HepG2 (cell line): ENCODE measurements around the gene SRPRA. TPM values are rescaled to one million over a fixed set of nuclear protein-coding genes. Genes with fewer than 3 reads are reported as not detected.

Source experiments
- ATF3 ChIP-seq: sonication (generic); formaldehyde crosslinking; IDR thresholded peaks from 2 replicates; pipeline ENCODE4 v1.4.0; 2020; ENCODE audit warnings: missing genetic modification reagents
- CCDC6 ChIP-seq: sonication (generic); formaldehyde crosslinking; IDR thresholded peaks from 2 replicates; pipeline ENCODE4 v1.8.1; 2022; ENCODE audit warnings: mild to moderate bottlenecking, missing genetic modification reagents, moderate library complexity
- LRRFIP1 ChIP-seq: sonication (generic); formaldehyde crosslinking; conservative IDR thresholded peaks from 2 replicates; pipeline ENCODE4 v1.4.0; 2020; ENCODE audit warnings: missing genetic modification reagents
- MED1 ChIP-seq: sonication (generic); formaldehyde crosslinking; IDR thresholded peaks from 2 replicates; pipeline ENCODE4 v1.4.0; 2020; ENCODE audit warnings: missing genetic modification reagents
- TBL1XR1 ChIP-seq: fragments of 150-350 bp; IDR thresholded peaks from 2 replicates; pipeline ENCODE4 v1.6.1; 2014; ENCODE audit warnings: borderline replicate concordance, low read length; ENCODE audit not compliant: partially characterized antibody
- THAP9 ChIP-seq: sonication (generic); formaldehyde crosslinking; IDR thresholded peaks from 2 replicates; pipeline ENCODE4; 2020; ENCODE audit warnings: missing genetic modification reagents, mild to moderate bottlenecking, borderline replicate concordance
- ZBTB49 ChIP-seq: sonication (generic); formaldehyde crosslinking; IDR thresholded peaks from 2 replicates; pipeline ENCODE4 v1.4.0; 2020; ENCODE audit warnings: missing genetic modification reagents, borderline replicate concordance
- ZNF17 ChIP-seq: sonication (generic); formaldehyde crosslinking; IDR thresholded peaks from 2 replicates; pipeline ENCODE4 v1.5.0; 2020; ENCODE audit warnings: mild to moderate bottlenecking, missing genetic modification reagents
- ZNF547 ChIP-seq: sonication (generic); formaldehyde crosslinking; IDR thresholded peaks from 2 replicates; pipeline ENCODE4 v1.5.1; 2020; ENCODE audit warnings: mild to moderate bottlenecking, missing genetic modification reagents
- ZNF556 ChIP-seq: sonication (generic); formaldehyde crosslinking; IDR thresholded peaks from 2 replicates; pipeline ENCODE4 v1.4.0; 2020; ENCODE audit warnings: mild to moderate bottlenecking, missing genetic modification reagents, borderline replicate concordance
- ZNF576 ChIP-seq: sonication (generic); formaldehyde crosslinking; IDR thresholded peaks from 2 replicates; pipeline ENCODE4 v1.4.0; 2020; ENCODE audit warnings: mild to moderate bottlenecking, missing genetic modification reagents
- ZNF800 ChIP-seq: sonication (generic); formaldehyde crosslinking; IDR thresholded peaks from 2 replicates; pipeline ENCODE4 v1.4.0; 2020; ENCODE audit warnings: missing genetic modification reagents
- ZXDC ChIP-seq: sonication (generic); formaldehyde crosslinking; IDR thresholded peaks from 2 replicates; pipeline ENCODE4 v1.5.0; 2020; ENCODE audit warnings: mild to moderate bottlenecking, missing genetic modification reagents
- polyA plus RNA-seq, 8 experiments: library from polyadenylated mRNA; depleted of rRNA in 3 of 8; stranded (reverse) in 7 of 8; unstranded in 1 of 8; fragments of >200 nt; fragmentation: Illumina TruSeq in 4 of 8; extraction: Trizol in 4 of 8; gene quantifications; 2 replicates each; pipeline versions ENCODE4 v1.2.1 to v1.2.3, GENCODE V29; 2011 to 2016; ENCODE audit warnings: low read depth in 4 of 8, missing spikeins in 1 of 8, mixed read lengths in 1 of 8; ENCODE audit not compliant: insufficient read depth in 1 of 8
- total RNA-seq, 5 experiments: library from RNA; depleted of rRNA; stranded (reverse); fragments of >200 nt; fragmentation: Illumina TruSeq; extraction: Trizol; gene quantifications; 2 replicates each; pipeline ENCODE4 v1.2.3, GENCODE V29; 2016; ENCODE audit warnings: low read depth in 1 of 5

Gene SRPRA
- total and polyA plus RNA-seq, 2 of the 13 experiments (the other 11 are each of a cell fraction or from before 2014, with no cell fraction given): 27.7 to 64.6 TPM

- no peak for TF ChIP-seq ZNF17
- peak; percentile 29; the same call in 1 of the 2 replicates for TF ChIP-seq ZNF800
- peak; percentile 84 for TF ChIP-seq ZXDC (CRISPR knock-in tag)
- no peak for TF ChIP-seq LRRFIP1 (CRISPR knock-in tag)
- TF ChIP-seq ZBTB49: no peak
- TF ChIP-seq ZNF556 (CRISPR knock-in tag): 0 out of 2 replicates have a peak, but pooled peaks have one; percentile 42
- no peak for TF ChIP-seq TBL1XR1
- no peak for TF ChIP-seq ATF3
- TF ChIP-seq MED1 (CRISPR knock-in tag): peak; percentile 57
- peak; percentile 73; the same call in 1 of the 2 replicates for TF ChIP-seq ZNF547 (CRISPR knock-in tag)
- peak; percentile 39; the same call in 1 of the 2 replicates for TF ChIP-seq THAP9 (CRISPR knock-in tag)
- TF ChIP-seq ZNF576 (CRISPR knock-in tag): no peak
- 0 out of 2 replicates have a peak, but pooled peaks have one; percentile 10 for TF ChIP-seq CCDC6 (CRISPR knock-in tag)
Measured at GRCh38 chr11:126282736-126283591, 14.3 kb upstream of the SRPRA start, which contains the start of gene TIRAP (continued).
